Transverse colon (tissue), 4 donors: ENCODE data around the gene RBBP8. TPM values are rescaled to one million over a fixed set of nuclear protein-coding genes. Genes with fewer than 3 reads are reported as not detected.

Experiments used
- DNase-seq: peaks from one replicate; pipeline ENCODE4 v3.0.0-alpha.2; 2019
- H3K27ac ChIP-seq, 4 donors: fragments of 200-600 bp; sonication (generic); 2 replicates each; pipeline ENCODE4 v1.5.1; 2016 to 2018; ENCODE audit warnings: inconsistent platforms in 4 of 4
- H3K27me3 ChIP-seq: fragments of 200-600 bp; sonication (generic); 2 replicates; pipeline ENCODE4 v1.5.1; 2017; ENCODE audit warnings: inconsistent platforms
- H3K36me3 ChIP-seq, 4 donors: fragments of 200-600 bp; sonication (generic); 2 replicates each; pipeline ENCODE4 v1.5.1; 2017 to 2019; ENCODE audit warnings: inconsistent platforms in 4 of 4
- H3K4me1 ChIP-seq, 4 donors: fragments of 200-600 bp; sonication (generic); 2 replicates each; pipeline ENCODE4 v1.5.1; 2017 to 2020; ENCODE audit warnings: inconsistent platforms in 4 of 4
- H3K4me3 ChIP-seq, 4 donors: fragments of 200-600 bp; sonication (generic); 1 replicate in 1 of 4; 2 replicates in 3 of 4; pipeline versions ENCODE4 v1.5.1 to v1.6.1; 2017 to 2019; ENCODE audit warnings: inconsistent platforms in 4 of 4
- H3K9me3 ChIP-seq, 2 donors: fragments of 200-600 bp; sonication (generic); 2 replicates each; pipeline ENCODE4 v1.5.1; 2017 to 2019; ENCODE audit warnings: inconsistent platforms in 2 of 2
- CTCF ChIP-seq, 5 experiments: fragments of 200-600 bp in 3 of 5; fragments of 450-650 bp in 2 of 5; sonication (generic) in 3 of 5; IDR thresholded peaks; 1 replicate in 2 of 5; 2 replicates in 3 of 5; pipeline ENCODE4 v1.5.1; 2016 to 2017; ENCODE audit warnings: antibody characterized with exemption in 5 of 5, inconsistent platforms in 3 of 5, mild to moderate bottlenecking in 2 of 5, moderate library complexity in 1 of 5
- EP300 ChIP-seq: sonication (generic); formaldehyde crosslinking; IDR thresholded peaks from one replicate; pipeline ENCODE4 v1.6.1; 2017; ENCODE audit warnings: antibody characterized with exemption, low read depth
- POLR2A ChIP-seq: fragments of 450-650 bp; IDR thresholded peaks from one replicate; pipeline ENCODE4 v1.6.1; 2016; ENCODE audit warnings: antibody characterized with exemption, mild to moderate bottlenecking, moderate library complexity
- POLR2AphosphoS5 ChIP-seq, 3 donors: sonication (generic); formaldehyde crosslinking; IDR thresholded peaks; one replicate each; pipeline ENCODE4 v1.6.1; 2016; ENCODE audit warnings: antibody characterized with exemption in 3 of 3
- WGBS, 2 donors: methylation state at CpG; one replicate each; pipeline ENCODE4 v1.1.5; 2018; ENCODE audit warnings: low coverage in 1 of 2; 5-methylcytosine and 5-hydroxymethylcytosine counted together
- in situ Hi-C, 4 donors: fragments of 200-750 bp; cut with MboI; loops; one replicate each; pipeline versions ENCODE4 v1.15.0 to v1.15.1; 2017; ENCODE audit warnings: low sequenced_read_pairs in 3 of 4, low pct_ligation_motif_present in 1 of 4, low pct_unique_long_range_greater_than_20kb in 1 of 4
- intact Hi-C: fragments of 100-400 bp; cut with DNase I; formaldehyde crosslinking; loops from one replicate; pipeline ENCODE4 v1.15.1; 2023; ENCODE audit warnings: low total_unique reads
- small RNA-seq, 4 donors: library from RNA; depleted of rRNA; stranded (forward); fragments of <200 nt; gene quantifications; one replicate each; pipeline ENCODE3, GENCODE V24; 2016
- total RNA-seq, 4 donors: library from RNA; depleted of rRNA; stranded (reverse); fragments of >200 nt; gene quantifications; one replicate each; pipeline ENCODE4 v1.1.0, GENCODE V29; 2016

RBBP8 gene
- total RNA-seq, 4 donors from 2014 or later = 20.7 to 44.1 (median 38.6) TPM

DNA sequence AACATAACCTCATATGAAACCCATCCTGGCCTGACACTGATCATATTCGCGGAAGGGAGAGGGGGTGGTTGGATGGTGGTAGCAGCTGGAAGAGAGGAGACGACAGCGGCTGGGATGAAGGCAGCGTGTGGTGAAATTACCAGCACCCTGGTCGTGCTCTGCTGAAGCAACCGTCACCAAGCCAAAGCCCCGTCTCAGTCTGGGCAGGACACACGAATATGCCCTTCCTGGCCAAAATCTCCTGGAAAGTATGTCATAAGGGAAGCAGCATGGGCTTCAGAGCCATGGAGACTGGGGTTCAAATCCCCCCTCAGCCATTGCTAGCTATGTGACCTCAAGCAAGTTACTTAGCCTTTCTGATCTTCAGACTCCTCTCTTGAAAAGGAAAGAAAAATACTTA lies 139.0 kb downstream of the RBBP8 start:
- Histone ChIP-seq H3K27me3 (no peaks in the 10 kb centered on the region), H3K9me3 (no peaks in the 10 kb centered on the region), H3K27ac (no peak overlapping the region), H3K4me3 (no peak overlapping the region), H3K4me1 (no peaks in the 10 kb centered on the region), H3K36me3 (no peaks in the 10 kb centered on the region)
- DNase-seq = no peak
- in situ Hi-C loops (no loop called here), intact Hi-C loops (no loop called here)
- 93 to 100% methylated on average over 2 to 9 of the region's 9 CpGs for WGBS, 2 donors
- TF ChIP-seq POLR2A (no peak), POLR2AphosphoS5 (IDR thresholded peaks at IDR 0.05) (no peak), CTCF (IDR thresholded peaks at IDR 0.05) (no peak), EP300 (no peak)

- no peak overlapping the region for H3K27ac ChIP-seq
- intact Hi-C loops (no loop called here), in situ Hi-C loops (no loop called here)
- no peak overlapping the region for H3K4me3 ChIP-seq
- no peaks in the 10 kb centered on the region for H3K4me1 ChIP-seq
- TF ChIP-seq CTCF (IDR thresholded peaks at IDR 0.05) (no peak), POLR2A (no peak), POLR2AphosphoS5 (IDR thresholded peaks at IDR 0.05) (no peak), EP300 (no peak)
- no peaks in the 10 kb centered on the region for H3K9me3 ChIP-seq
- no peaks in the 10 kb centered on the region for H3K36me3 ChIP-seq
- no peaks in the 10 kb centered on the region for H3K27me3 ChIP-seq
- 78 to 79% methylated on average over 5 to 8 of the region's 8 CpGs for WGBS, 2 donors
- DNase-seq = no peak
These were observed 141.0 kb downstream of the RBBP8 start for GRCh38 chr18:23073996-23074606.

Small RNAs within 50 kb of the gene (small RNA-seq; reads per million reads assigned to genes)
- gene RF00019 (0 reads per million in 4 donors), gene RN7SL745P (0 reads per million in 4 donors)

Other genes starting within 250 kb of the RBBP8 start
- 10 to 100 TPM in 1 of 4 donors, 1 to 10 TPM in 3; 1.5 to 11.9 (median 6.1) TPM for gene CABLES1, start 202.2 kb downstream of the RBBP8 start, total RNA-seq